ENCODE results near the gene PTPRZ1. TPM values are rescaled to one million over a fixed set of nuclear protein-coding genes. Genes with fewer than 3 reads are reported as not detected.
A peak's percentile ranks its signal among the peaks of the same experiment; 100 is the strongest.

Gene PTPRZ1
- total RNA-seq, result not detected

- intact Hi-C loops (cut with DNase I, micrococcal nuclease), result no loop called here
- Mint-ChIP-seq H3K27me3 (peaks cover 37% of the 10 kb centered on the region), H3K36me3 (ENCODE audit: low read depth) (no peaks in the 10 kb centered on the region), H3K4me1 (peaks cover 4% of the 10 kb centered on the region), H3K9me3 (ENCODE audit: low read depth) (no peaks in the 10 kb centered on the region), H3K4me3 (no peak within 1 kb of the TSS), H3K27ac (no peak within 1 kb of the TSS)
- POLR2A ChIA-PET, result no interaction called here
- ATAC-seq, result no peak
- CTCF ChIA-PET, result no interaction called here
- peak; percentile 7 for DNase-seq
Observed at GRCh38 chr7:121872831-121873288, at the start of gene PTPRZ1. Gene PTPRZ1, plus strand, starts transcription at chr7:121873161. Its CDS starts 339 bp downstream, at chr7:121873500.

- intact Hi-C loops (cut with DNase I, micrococcal nuclease), result no loop called here
- Mint-ChIP-seq H3K9me3 (ENCODE audit: low read depth) (peaks cover 1% of the 10 kb centered on the region), H3K4me3 (no peak overlapping the region), H3K27me3 (no peaks in the 10 kb centered on the region), H3K36me3 (ENCODE audit: low read depth) (no peaks in the 10 kb centered on the region), H3K27ac (no peak overlapping the region), H3K4me1 (no peaks in the 10 kb centered on the region)
- ChIA-PET POLR2A (no interaction called here), CTCF (interaction anchor here (0.7 kb wide), 1 partner anchor 267 kb away, joined by 3 read pairs; no protein-coding TSS in a partner anchor)
- DNase-seq (no peak), ATAC-seq (no peak)
Observed at GRCh38 chr7:121824276-121824675, 48.7 kb upstream of the PTPRZ1 start.

- intact Hi-C loops (cut with DNase I, micrococcal nuclease), result no loop called here
- Mint-ChIP-seq H3K27ac (no peak overlapping the region), H3K4me1 (no peaks in the 10 kb centered on the region), H3K4me3 (no peak overlapping the region), H3K9me3 (ENCODE audit: low read depth) (no peaks in the 10 kb centered on the region), H3K27me3 (no peaks in the 10 kb centered on the region), H3K36me3 (ENCODE audit: low read depth) (no peaks in the 10 kb centered on the region)
- ATAC-seq (no peak), DNase-seq (no peak)
- ChIA-PET CTCF (no interaction called here), POLR2A (no interaction called here)
Observed at GRCh38 chr7:121831351-121831750, 41.6 kb upstream of the PTPRZ1 start.

GRCh38 chr7:121831801-121832200, 41.2 kb upstream of the PTPRZ1 start:
- no peaks in the 10 kb centered on the region for H3K27me3 Mint-ChIP-seq
- DNase-seq, result no peak
- H3K27ac Mint-ChIP-seq, result no peak overlapping the region
- H3K9me3 Mint-ChIP-seq (ENCODE audit: low read depth), result no peaks in the 10 kb centered on the region
- ATAC-seq, result no peak
- intact Hi-C loops (cut with DNase I, micrococcal nuclease), result no loop called here
- no peak overlapping the region for H3K4me3 Mint-ChIP-seq
- ChIA-PET POLR2A (no interaction called here), CTCF (no interaction called here)
- no peaks in the 10 kb centered on the region for H3K4me1 Mint-ChIP-seq
- no peaks in the 10 kb centered on the region for H3K36me3 Mint-ChIP-seq (ENCODE audit: low read depth)

- H3K27ac Mint-ChIP-seq, result no peak overlapping the region
- no peaks in the 10 kb centered on the region for H3K4me1 Mint-ChIP-seq
- H3K27me3 Mint-ChIP-seq, result no peaks in the 10 kb centered on the region
- DNase-seq (no peak), ATAC-seq (no peak)
- ChIA-PET POLR2A (no interaction called here), CTCF (no interaction called here)
- intact Hi-C loops (cut with DNase I, micrococcal nuclease), result no loop called here
- no peaks in the 10 kb centered on the region for H3K9me3 Mint-ChIP-seq (ENCODE audit: low read depth)
- H3K36me3 Mint-ChIP-seq (ENCODE audit: low read depth), result no peaks in the 10 kb centered on the region
- H3K4me3 Mint-ChIP-seq, result no peak overlapping the region
Observed at GRCh38 chr7:121832347-121832746, 40.6 kb upstream of the PTPRZ1 start.

GRCh38 chr7:121833991-121834390, 39.0 kb upstream of the PTPRZ1 start:
- intact Hi-C loops (cut with DNase I, micrococcal nuclease), result no loop called here
- POLR2A ChIA-PET, result no interaction called here
- DNase-seq, result no peak
- no peak overlapping the region for H3K27ac Mint-ChIP-seq
- no peaks in the 10 kb centered on the region for H3K36me3 Mint-ChIP-seq (ENCODE audit: low read depth)
- H3K4me3 Mint-ChIP-seq, result no peak overlapping the region
- H3K9me3 Mint-ChIP-seq (ENCODE audit: low read depth), result no peaks in the 10 kb centered on the region
- no peaks in the 10 kb centered on the region for H3K4me1 Mint-ChIP-seq
- CTCF ChIA-PET, result no interaction called here
- H3K27me3 Mint-ChIP-seq, result no peaks in the 10 kb centered on the region
- no peak for ATAC-seq

GRCh38 chr7:121837462-121837861, 35.5 kb upstream of the PTPRZ1 start:
- POLR2A ChIA-PET, result no interaction called here
- DNase-seq, result no peak
- no peak for ATAC-seq
- no peaks in the 10 kb centered on the region for H3K9me3 Mint-ChIP-seq (ENCODE audit: low read depth)
- no peaks in the 10 kb centered on the region for H3K27me3 Mint-ChIP-seq
- CTCF ChIA-PET, result interaction anchor here (0.7 kb wide), 1 partner anchor 9 kb away, joined by 3 read pairs; no protein-coding TSS in a partner anchor
- H3K36me3 Mint-ChIP-seq (ENCODE audit: low read depth), result no peaks in the 10 kb centered on the region
- intact Hi-C loops (cut with DNase I, micrococcal nuclease), result no loop called here
- H3K27ac Mint-ChIP-seq, result no peak overlapping the region
- no peak overlapping the region for H3K4me3 Mint-ChIP-seq
- H3K4me1 Mint-ChIP-seq, result no peaks in the 10 kb centered on the region

DNA sequence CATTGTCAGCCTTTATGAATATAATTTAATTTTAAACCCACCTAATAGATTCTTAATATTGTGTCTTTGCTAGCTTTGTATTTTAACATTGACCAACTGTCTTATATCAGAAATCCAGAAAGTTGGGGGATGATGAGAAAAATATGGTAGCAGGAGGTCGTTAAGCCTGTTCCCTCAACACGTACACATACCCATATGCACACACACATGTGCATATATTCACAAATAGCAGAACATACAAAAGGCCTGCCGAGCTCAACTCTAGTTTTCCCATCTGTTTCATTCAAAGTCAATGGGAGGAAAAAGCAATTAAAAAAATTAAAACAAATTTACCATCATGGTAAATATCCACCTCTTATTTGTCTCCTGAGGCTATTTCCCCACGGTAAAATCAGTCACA, 25.9 kb upstream of the PTPRZ1 start:
- CTCF ChIA-PET, result no interaction called here
- ATAC-seq, result no peak

DNA sequence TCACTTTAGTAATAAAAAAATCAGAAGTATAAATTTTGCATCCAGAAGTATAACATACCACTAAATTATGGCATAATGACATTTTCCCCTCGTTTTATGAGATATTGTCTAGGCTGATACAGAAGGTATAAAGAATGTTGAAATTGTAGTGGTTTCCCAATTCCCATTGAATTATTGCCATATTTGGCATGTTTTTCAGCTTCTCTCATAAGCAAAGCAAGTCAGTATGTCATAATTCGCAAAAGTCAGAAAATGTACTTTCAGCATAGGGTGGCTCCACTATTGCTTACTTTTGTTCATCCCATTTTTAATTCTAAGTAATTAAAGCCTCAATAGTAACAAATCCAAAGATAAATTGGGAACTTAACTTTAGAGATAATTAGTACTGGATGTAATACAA, 19.7 kb upstream of the PTPRZ1 start:
- Mint-ChIP-seq H3K4me1 (no peaks in the 10 kb centered on the region), H3K36me3 (ENCODE audit: low read depth) (no peaks in the 10 kb centered on the region), H3K9me3 (ENCODE audit: low read depth) (no peaks in the 10 kb centered on the region), H3K27me3 (no peaks in the 10 kb centered on the region), H3K4me3 (no peak overlapping the region), H3K27ac (no peak overlapping the region)
- intact Hi-C loops (cut with DNase I, micrococcal nuclease), result no loop called here
- CTCF ChIA-PET, result no interaction called here
- ATAC-seq, result no peak
- DNase-seq, result no peak
- POLR2A ChIA-PET, result no interaction called here

More for the DNA sequence above, 25.9 kb upstream of the PTPRZ1 start:
- Mint-ChIP-seq H3K36me3 (ENCODE audit: low read depth) (no peaks in the 10 kb centered on the region), H3K27ac (no peak overlapping the region), H3K4me1 (no peaks in the 10 kb centered on the region), H3K9me3 (ENCODE audit: low read depth) (no peaks in the 10 kb centered on the region), H3K4me3 (no peak overlapping the region), H3K27me3 (no peaks in the 10 kb centered on the region)
- intact Hi-C loops (cut with DNase I, micrococcal nuclease), result no loop called here
- DNase-seq, result no peak
- POLR2A ChIA-PET, result no interaction called here

DNA sequence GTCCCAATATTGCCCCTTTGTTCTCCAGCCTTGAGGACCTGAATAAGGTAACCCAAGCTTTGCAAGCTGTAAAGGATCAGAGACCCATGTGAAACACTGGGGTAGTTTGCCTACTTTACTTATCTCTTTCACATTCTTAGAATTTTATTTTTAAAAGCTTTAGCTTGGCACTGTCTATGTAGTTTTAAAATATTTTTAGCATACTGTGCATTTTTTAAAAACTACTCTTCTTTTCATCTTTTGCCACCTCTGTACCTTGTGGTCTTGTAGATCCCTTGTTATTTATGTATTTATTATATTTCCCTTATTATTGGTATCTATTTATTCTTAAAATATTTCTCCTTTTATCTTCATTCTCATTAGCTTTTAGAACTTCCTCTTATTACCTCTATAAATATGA, 12.0 kb upstream of the PTPRZ1 start:
- POLR2A ChIA-PET, result no interaction called here
- CTCF ChIA-PET, result interaction anchor here (0.8 kb wide), 1 partner anchor 8 kb away, joined by 3 read pairs; no protein-coding TSS in a partner anchor
- H3K4me1 Mint-ChIP-seq, result no peaks in the 10 kb centered on the region
- intact Hi-C loops (cut with DNase I, micrococcal nuclease), result no loop called here
- DNase-seq, result no peak
- no peak overlapping the region for H3K27ac Mint-ChIP-seq
- H3K9me3 Mint-ChIP-seq (ENCODE audit: low read depth), result no peaks in the 10 kb centered on the region
- H3K27me3 Mint-ChIP-seq, result no peaks in the 10 kb centered on the region
- no peak overlapping the region for H3K4me3 Mint-ChIP-seq
- H3K36me3 Mint-ChIP-seq (ENCODE audit: low read depth), result no peaks in the 10 kb centered on the region
- ATAC-seq, result no peak

DNA sequence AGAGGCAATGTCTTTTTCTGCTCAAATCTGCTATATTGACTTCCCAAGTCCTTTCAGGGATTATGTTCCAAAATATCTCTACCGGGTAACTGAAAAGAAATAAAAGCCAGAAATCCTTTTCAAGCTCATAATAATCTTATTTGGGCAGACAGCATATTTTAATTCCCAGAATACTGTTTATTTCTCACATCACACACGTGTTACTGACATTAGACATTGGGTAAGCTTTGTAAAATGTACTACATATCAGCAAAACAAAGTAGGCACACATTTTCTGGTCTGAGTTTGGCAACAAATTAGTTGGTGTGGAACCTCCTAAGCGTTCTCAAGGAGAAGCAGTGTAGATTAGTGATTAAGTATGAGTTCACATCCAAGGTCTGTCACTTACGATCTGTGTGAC, 10.4 kb upstream of the PTPRZ1 start:
- Mint-ChIP-seq H3K4me1 (no peaks in the 10 kb centered on the region), H3K36me3 (ENCODE audit: low read depth) (no peaks in the 10 kb centered on the region), H3K27me3 (peaks cover 1% of the 10 kb centered on the region), H3K4me3 (no peak overlapping the region), H3K27ac (no peak overlapping the region), H3K9me3 (ENCODE audit: low read depth) (peaks cover 1% of the 10 kb centered on the region)
- CTCF ChIA-PET, result no interaction called here
- ATAC-seq, result no peak
- intact Hi-C loops (cut with DNase I, micrococcal nuclease), result no loop called here
- DNase-seq, result no peak
- POLR2A ChIA-PET, result no interaction called here

DNA sequence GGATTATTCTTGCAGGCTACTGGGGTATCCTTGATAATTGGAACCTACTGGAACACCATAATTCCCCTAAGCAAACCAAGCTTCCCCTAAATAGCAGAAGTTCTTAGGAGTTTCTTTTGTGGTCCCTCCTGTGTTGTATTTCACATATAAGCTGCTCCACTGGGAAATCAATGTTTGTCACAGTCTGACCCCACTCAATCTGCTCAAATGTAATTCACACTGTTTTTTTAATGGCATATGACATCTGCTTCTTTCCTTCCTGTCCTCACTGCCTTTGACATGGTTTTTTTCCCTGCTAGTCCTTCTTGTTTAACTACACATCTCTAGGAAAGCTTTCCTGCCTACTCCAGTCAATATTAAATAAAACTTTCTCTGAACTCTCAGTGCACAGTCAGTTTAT, 1.8 kb upstream of the PTPRZ1 start:
- ChIA-PET CTCF (no interaction called here), POLR2A (no interaction called here)
- ATAC-seq (no peak), DNase-seq (no peak)
- Mint-ChIP-seq H3K27ac (no peak overlapping the region), H3K9me3 (ENCODE audit: low read depth) (peaks cover 2% of the 10 kb centered on the region), H3K27me3 (peaks cover 36% of the 10 kb centered on the region), H3K4me1 (peaks cover 4% of the 10 kb centered on the region), H3K36me3 (ENCODE audit: low read depth) (no peaks in the 10 kb centered on the region), H3K4me3 (no peak overlapping the region)
- intact Hi-C loops (cut with DNase I, micrococcal nuclease), result no loop called here

Data from activated CD4-positive, alpha-beta T cell treated with anti-CD3 and anti-CD28 coated beads for 36 hours (primary cell).